ENCODE results near the gene TLE3. TPM values are rescaled to one million over a fixed set of nuclear protein-coding genes. Genes with fewer than 3 reads are reported as not detected.
"Not testable (repeated sequence)": the region's sequence is repeated elsewhere in the genome, so short reads cannot be mapped to it uniquely, and the experiment has no call there.

The TLE3 gene
- total RNA-seq, 1 experiment from 2014 or later, result 63.6 TPM

- Histone ChIP-seq H3K79me2 (ENCODE audit: low read length) (no peaks in the 10 kb centered on the region), H3K9me2 (replicated peaks; ENCODE audit: insufficient read depth, low read length) (no peaks in the 10 kb centered on the region), H4K20me1 (ENCODE audit: insufficient read depth, low read depth, low read length) (no peaks in the 10 kb centered on the region), H3K36me3 (ENCODE audit: insufficient read depth, low read length) (no peaks in the 10 kb centered on the region), H3K4me3 (ENCODE audit: low read length) (no peak overlapping the region), H3K27ac (ENCODE audit: low read length) (no peak overlapping the region), H2AFZ (ENCODE audit: low read length) (no peak overlapping the region), H3K4me1 (ENCODE audit: low read length) (peaks cover 11% of the 10 kb centered on the region), H3K4me2 (ENCODE audit: low read depth, low read length, poor library complexity, severe bottlenecking) (no peak overlapping the region), H3K9ac (ENCODE audit: low read length) (no peak overlapping the region), H3K9me3 (ENCODE audit: low read length) (no peaks in the 10 kb centered on the region), H3K27me3 (ENCODE audit: low read length) (no peaks in the 10 kb centered on the region)
- DNase-seq, result no peak
These were observed 23.4 kb upstream of the TLE3 start for GRCh38 chr15:70120958-70121623.

- Histone ChIP-seq H3K9ac (ENCODE audit: low read length) (no peak overlapping the region), H3K9me2 (replicated peaks; ENCODE audit: insufficient read depth, low read length) (no peaks in the 10 kb centered on the region), H3K27me3 (ENCODE audit: low read length) (no peaks in the 10 kb centered on the region), H3K79me2 (ENCODE audit: low read length) (no peaks in the 10 kb centered on the region), H3K4me2 (ENCODE audit: low read depth, low read length, poor library complexity, severe bottlenecking) (no peak overlapping the region), H3K4me3 (ENCODE audit: low read length) (no peak overlapping the region), H3K36me3 (ENCODE audit: insufficient read depth, low read length) (no peaks in the 10 kb centered on the region), H3K9me3 (ENCODE audit: low read length) (no peaks in the 10 kb centered on the region), H3K27ac (ENCODE audit: low read length) (no peak overlapping the region), H4K20me1 (ENCODE audit: insufficient read depth, low read depth, low read length) (no peaks in the 10 kb centered on the region), H3K4me1 (ENCODE audit: low read length) (peaks cover under 1% of the 10 kb centered on the region; the same call in 1 of the 2 replicates), H2AFZ (ENCODE audit: low read length) (no peak overlapping the region)
- DNase-seq, result no peak
These were observed 22.3 kb upstream of the TLE3 start for GRCh38 chr15:70119911-70120508.

GRCh38 chr15:70118599-70118998 is 20.9 kb upstream of the TLE3 start:
- no peak for DNase-seq
- no peak overlapping the region for H3K4me2 ChIP-seq (ENCODE audit: low read depth, low read length, poor library complexity, severe bottlenecking)
- H2AFZ ChIP-seq (ENCODE audit: low read length), result no peak overlapping the region
- no peaks in the 10 kb centered on the region for H3K79me2 ChIP-seq (ENCODE audit: low read length)
- no peak overlapping the region for H3K9ac ChIP-seq (ENCODE audit: low read length)
- no peaks in the 10 kb centered on the region for H3K9me3 ChIP-seq (ENCODE audit: low read length)
- H3K27ac ChIP-seq (ENCODE audit: low read length), result no peak overlapping the region
- H4K20me1 ChIP-seq (ENCODE audit: insufficient read depth, low read depth, low read length), result no peaks in the 10 kb centered on the region
- no peaks in the 10 kb centered on the region for H3K4me1 ChIP-seq (ENCODE audit: low read length)
- H3K36me3 ChIP-seq (ENCODE audit: insufficient read depth, low read length), result no peaks in the 10 kb centered on the region
- no peak overlapping the region for H3K4me3 ChIP-seq (ENCODE audit: low read length)
- no peaks in the 10 kb centered on the region for H3K27me3 ChIP-seq (ENCODE audit: low read length)
- no peaks in the 10 kb centered on the region for H3K9me2 ChIP-seq (replicated peaks; ENCODE audit: insufficient read depth, low read length)

GRCh38 chr15:70116317-70116716 is 18.6 kb upstream of the TLE3 start:
- Histone ChIP-seq H3K79me2 (ENCODE audit: low read length) (no peaks in the 10 kb centered on the region), H3K27ac (ENCODE audit: low read length) (no peak overlapping the region), H3K9me2 (replicated peaks; ENCODE audit: insufficient read depth, low read length) (no peaks in the 10 kb centered on the region), H3K36me3 (ENCODE audit: insufficient read depth, low read length) (no peaks in the 10 kb centered on the region), H3K4me2 (ENCODE audit: low read depth, low read length, poor library complexity, severe bottlenecking) (no peak overlapping the region), H4K20me1 (ENCODE audit: insufficient read depth, low read depth, low read length) (no peaks in the 10 kb centered on the region), H3K4me1 (ENCODE audit: low read length) (no peaks in the 10 kb centered on the region), H3K9me3 (ENCODE audit: low read length) (no peaks in the 10 kb centered on the region), H3K27me3 (ENCODE audit: low read length) (no peaks in the 10 kb centered on the region), H2AFZ (ENCODE audit: low read length) (no peak overlapping the region), H3K4me3 (ENCODE audit: low read length) (no peak overlapping the region), H3K9ac (ENCODE audit: low read length) (no peak overlapping the region)
- no peak for DNase-seq

GRCh38 chr15:70114221-70114620 is 16.5 kb upstream of the TLE3 start:
- no peaks in the 10 kb centered on the region for H3K79me2 ChIP-seq (ENCODE audit: low read length)
- H3K9me2 ChIP-seq (replicated peaks; ENCODE audit: insufficient read depth, low read length), result no peaks in the 10 kb centered on the region
- no peaks in the 10 kb centered on the region for H3K9me3 ChIP-seq (ENCODE audit: low read length)
- H3K27ac ChIP-seq (ENCODE audit: low read length), result no peak overlapping the region
- H3K36me3 ChIP-seq (ENCODE audit: insufficient read depth, low read length), result no peaks in the 10 kb centered on the region
- H2AFZ ChIP-seq (ENCODE audit: low read length), result no peak overlapping the region
- DNase-seq, result no peak
- H4K20me1 ChIP-seq (ENCODE audit: insufficient read depth, low read depth, low read length), result no peaks in the 10 kb centered on the region
- no peak overlapping the region for H3K4me3 ChIP-seq (ENCODE audit: low read length)
- no peaks in the 10 kb centered on the region for H3K4me1 ChIP-seq (ENCODE audit: low read length)
- H3K4me2 ChIP-seq (ENCODE audit: low read depth, low read length, poor library complexity, severe bottlenecking), result no peak overlapping the region
- no peak overlapping the region for H3K9ac ChIP-seq (ENCODE audit: low read length)
- no peaks in the 10 kb centered on the region for H3K27me3 ChIP-seq (ENCODE audit: low read length)

- Histone ChIP-seq H3K9me2 (replicated peaks; ENCODE audit: insufficient read depth, low read length) (no peaks in the 10 kb centered on the region), H3K4me2 (ENCODE audit: low read depth, low read length, poor library complexity, severe bottlenecking) (no peak overlapping the region), H3K27ac (ENCODE audit: low read length) (no peak overlapping the region), H3K4me3 (ENCODE audit: low read length) (no peak overlapping the region), H3K9ac (ENCODE audit: low read length) (no peak overlapping the region), H3K27me3 (ENCODE audit: low read length) (no peaks in the 10 kb centered on the region), H2AFZ (ENCODE audit: low read length) (no peak overlapping the region), H3K4me1 (ENCODE audit: low read length) (peaks cover 4% of the 10 kb centered on the region), H3K79me2 (ENCODE audit: low read length) (no peaks in the 10 kb centered on the region), H4K20me1 (ENCODE audit: insufficient read depth, low read depth, low read length) (no peaks in the 10 kb centered on the region), H3K9me3 (ENCODE audit: low read length) (no peaks in the 10 kb centered on the region), H3K36me3 (ENCODE audit: insufficient read depth, low read length) (no peaks in the 10 kb centered on the region)
- DNase-seq, result no peak
These were observed 15.6 kb upstream of the TLE3 start for GRCh38 chr15:70113304-70113700.

GRCh38 chr15:70112572-70113303 is 15.0 kb upstream of the TLE3 start:
- not testable (repeated sequence) for H3K4me1 ChIP-seq (ENCODE audit: low read length); DNase-seq; H3K9me3 ChIP-seq (ENCODE audit: low read length)

GRCh38 chr15:70112074-70112395 is 14.3 kb upstream of the TLE3 start:
- no peaks in the 10 kb centered on the region for H3K9me2 ChIP-seq (replicated peaks; ENCODE audit: insufficient read depth, low read length)
- H3K79me2 ChIP-seq (ENCODE audit: low read length), result no peaks in the 10 kb centered on the region
- no peak overlapping the region for H3K9ac ChIP-seq (ENCODE audit: low read length)
- DNase-seq, result no peak
- no peak overlapping the region for H3K4me3 ChIP-seq (ENCODE audit: low read length)
- H3K4me1 ChIP-seq (ENCODE audit: low read length), result peaks cover 9% of the 10 kb centered on the region
- H4K20me1 ChIP-seq (ENCODE audit: insufficient read depth, low read depth, low read length), result no peaks in the 10 kb centered on the region
- H3K4me2 ChIP-seq (ENCODE audit: low read depth, low read length, poor library complexity, severe bottlenecking), result no peak overlapping the region
- H3K9me3 ChIP-seq (ENCODE audit: low read length), result no peaks in the 10 kb centered on the region
- H3K27me3 ChIP-seq (ENCODE audit: low read length), result no peaks in the 10 kb centered on the region
- no peak overlapping the region for H3K27ac ChIP-seq (ENCODE audit: low read length)
- H3K36me3 ChIP-seq (ENCODE audit: insufficient read depth, low read length), result no peaks in the 10 kb centered on the region
- H2AFZ ChIP-seq (ENCODE audit: low read length), result no peak overlapping the region

More at GRCh38 chr15:70112572-70113303, 15.0 kb upstream of the TLE3 start:
- H3K79me2 ChIP-seq (ENCODE audit: low read length); H3K27me3 ChIP-seq (ENCODE audit: low read length); H3K4me2 ChIP-seq (ENCODE audit: low read depth, low read length, poor library complexity, severe bottlenecking); H3K9ac ChIP-seq (ENCODE audit: low read length); H3K9me2 ChIP-seq (replicated peaks; ENCODE audit: insufficient read depth, low read length); H4K20me1 ChIP-seq (ENCODE audit: insufficient read depth, low read depth, low read length); H3K36me3 ChIP-seq (ENCODE audit: insufficient read depth, low read length); H3K27ac ChIP-seq (ENCODE audit: low read length); H2AFZ ChIP-seq (ENCODE audit: low read length); H3K4me3 ChIP-seq (ENCODE audit: low read length): not testable (repeated sequence)

All from Karpas-422 (cell line).